Measurements from ENCODE around the gene AUH. TPM values are rescaled to one million over a fixed set of nuclear protein-coding genes. Genes with fewer than 3 reads are reported as not detected.
A peak's percentile ranks its signal among the peaks of the same experiment; 100 is the strongest.

Gene AUH
- total and polyA plus RNA-seq, 4 experiments from 2014 or later, result 9.9 to 25.2 (median 20.7) TPM

- no peak overlapping the region for H3K27ac Mint-ChIP-seq
- CTCF ChIA-PET (ENCODE audit: partially characterized antibody), result no interaction called here
These were observed 106.4 kb downstream of the AUH start for GRCh38 chr9:91255327-91255726.

DNA sequence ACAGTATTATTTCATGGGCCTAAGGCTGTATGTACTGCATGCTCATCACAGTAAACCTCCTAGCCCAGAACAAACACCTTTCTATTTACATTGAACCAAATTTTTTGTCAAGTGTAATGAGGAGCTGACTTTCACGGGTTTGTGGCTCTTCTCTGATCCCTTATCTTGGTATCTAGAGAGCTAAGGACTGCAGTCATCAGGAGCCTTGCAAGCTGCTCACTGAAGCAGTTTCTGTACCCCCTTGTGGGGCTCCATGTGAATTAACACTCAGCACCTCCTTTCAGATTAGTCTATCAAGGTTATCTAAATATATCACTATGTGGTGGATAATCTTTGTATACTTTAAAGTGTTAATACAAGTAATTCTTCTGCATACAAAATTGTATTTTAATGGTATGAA lies 108.2 kb downstream of the AUH start:
- POLR2A ChIA-PET (ENCODE audit: partially characterized antibody), result no interaction called here
- intact Hi-C loops (cut with micrococcal nuclease), result no loop called here

More at GRCh38 chr9:91255327-91255726, 106.4 kb downstream of the AUH start:
- Mint-ChIP-seq H3K4me3 (no peak overlapping the region), H3K36me3 (peaks cover 0 to 1% of the 10 kb centered on the region in 2 donors), H3K4me1 (peaks cover 7 to 20% (median 9%) of the 10 kb centered on the region in 4 donors), H3K27me3 (no peaks in the 10 kb centered on the region), H3K9me3 (peaks cover 0 to 1% (median 0%) of the 10 kb centered on the region in 8 donors)
- no peak for DNase-seq
- Histone ChIP-seq H3K9me3 (ENCODE audit: control insufficient read depth in 1 of 2, low read length in 2 of 2) (no peaks in the 10 kb centered on the region), H3K4me1 (ENCODE audit: insufficient read depth, low read length) (no peaks in the 10 kb centered on the region), H3K36me3 (ENCODE audit: insufficient read depth, low read length) (no peaks in the 10 kb centered on the region), H3K27me3 (ENCODE audit: insufficient read depth, low read length) (no peaks in the 10 kb centered on the region), H3K27ac (ENCODE audit: low read depth, low read length) (no peak overlapping the region), H3K4me3 (ENCODE audit: low read length in 2 of 2) (no peak overlapping the region)
- POLR2A ChIA-PET (ENCODE audit: partially characterized antibody), result no interaction called here
- intact Hi-C loops (cut with micrococcal nuclease), result no loop called here

DNA sequence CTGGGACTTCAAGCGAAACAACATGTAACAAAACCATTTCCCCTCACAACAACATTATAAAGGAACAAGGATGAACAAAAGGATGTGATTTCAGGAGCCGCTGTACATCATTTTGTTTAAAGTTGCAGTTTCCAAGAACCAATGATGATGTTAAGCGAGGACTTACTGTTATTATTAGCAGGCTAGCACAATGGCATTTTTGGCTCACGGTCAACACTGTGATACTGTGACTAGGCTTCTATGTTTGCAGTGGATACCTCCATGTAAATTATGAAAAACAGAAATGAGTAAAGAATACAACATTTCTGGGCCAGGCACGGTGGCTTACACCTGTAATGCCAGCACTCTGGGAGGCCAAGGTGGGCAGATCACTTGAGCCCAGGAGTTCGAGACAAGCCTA lies 113.0 kb downstream of the AUH start:
- intact Hi-C loops (cut with micrococcal nuclease), result no loop called here
- H3K4me3 Mint-ChIP-seq, result no peak overlapping the region
- no peaks in the 10 kb centered on the region for H3K9me3 Mint-ChIP-seq
- no peak overlapping the region for H3K4me3 ChIP-seq (ENCODE audit: low read length in 2 of 2)
- no peaks in the 10 kb centered on the region for H3K27me3 ChIP-seq (ENCODE audit: insufficient read depth, low read length)
- H3K9me3 ChIP-seq (ENCODE audit: control insufficient read depth in 1 of 2, low read length in 2 of 2), result no peaks in the 10 kb centered on the region
- no peak overlapping the region for H3K27ac Mint-ChIP-seq
- H3K27me3 Mint-ChIP-seq, result no peaks in the 10 kb centered on the region
- CTCF ChIA-PET (ENCODE audit: partially characterized antibody), result no interaction called here
- peaks cover 5% of the 10 kb centered on the region for H3K4me1 ChIP-seq (ENCODE audit: insufficient read depth, low read length)
- POLR2A ChIA-PET (ENCODE audit: partially characterized antibody), result no interaction called here
- peaks cover 3 to 4% of the 10 kb centered on the region in 2 donors for H3K36me3 Mint-ChIP-seq
- peaks cover 13 to 26% (median 15%) of the 10 kb centered on the region in 4 donors for H3K4me1 Mint-ChIP-seq
- no peaks in the 10 kb centered on the region for H3K36me3 ChIP-seq (ENCODE audit: insufficient read depth, low read length)
- no peak overlapping the region for H3K27ac ChIP-seq (ENCODE audit: low read depth, low read length)
- no peak for DNase-seq

More for the DNA sequence above, 108.2 kb downstream of the AUH start:
- Histone ChIP-seq H3K36me3 (ENCODE audit: insufficient read depth, low read length) (no peaks in the 10 kb centered on the region), H3K4me1 (ENCODE audit: insufficient read depth, low read length) (no peaks in the 10 kb centered on the region), H3K9me3 (ENCODE audit: control insufficient read depth in 1 of 2, low read length in 2 of 2) (no peaks in the 10 kb centered on the region), H3K27me3 (ENCODE audit: insufficient read depth, low read length) (no peaks in the 10 kb centered on the region), H3K4me3 (ENCODE audit: low read length in 2 of 2) (no peak overlapping the region), H3K27ac (ENCODE audit: low read depth, low read length) (no peak overlapping the region)
- H3K4me3 Mint-ChIP-seq, result no peak overlapping the region
- no peaks in the 10 kb centered on the region for H3K27me3 Mint-ChIP-seq
- H3K36me3 Mint-ChIP-seq, result peaks cover 0 to 1% of the 10 kb centered on the region in 2 donors
- H3K4me1 Mint-ChIP-seq, result peaks cover 7 to 20% (median 9%) of the 10 kb centered on the region in 4 donors
- no peak overlapping the region for H3K27ac Mint-ChIP-seq
- CTCF ChIA-PET (ENCODE audit: partially characterized antibody), result interaction anchor here (1.0 to 1.8 kb wide), 3 partner anchors 216 to 338 kb away, joined by 3 to 6 read pairs (median 3); no protein-coding TSS in a partner anchor
- DNase-seq, result peak in 4 of 5 donors; percentile 27 to 34 (median 30)
- H3K9me3 Mint-ChIP-seq, result no peaks in the 10 kb centered on the region

GRCh38 chr9:91247278-91247677 lies 114.4 kb downstream of the AUH start:
- no peak for DNase-seq
- H3K27ac Mint-ChIP-seq, result no peak overlapping the region
- CTCF ChIA-PET (ENCODE audit: partially characterized antibody), result no interaction called here

DNA sequence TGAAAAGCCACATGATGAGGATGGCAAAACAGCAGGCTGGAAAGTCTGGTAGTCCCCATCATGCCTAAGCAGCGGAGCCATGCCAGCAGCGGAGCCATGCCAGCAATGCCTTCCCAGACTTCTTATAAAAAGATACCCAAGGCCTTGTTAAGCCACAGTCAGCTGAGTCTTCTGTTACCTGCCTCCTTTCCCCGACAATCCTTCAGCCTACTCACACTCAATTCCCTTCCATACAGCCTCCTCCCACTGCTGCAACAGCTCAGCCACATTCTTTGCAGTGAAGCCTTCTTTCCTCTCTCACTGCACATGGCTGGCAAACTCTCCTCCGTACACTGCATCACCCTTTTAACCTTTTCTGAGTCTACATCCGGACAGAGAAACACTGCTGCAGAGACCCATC lies 114.9 kb downstream of the AUH start:
- Mint-ChIP-seq H3K27ac (no peak overlapping the region), H3K4me1 (peaks cover 8 to 26% (median 15%) of the 10 kb centered on the region in 4 donors), H3K27me3 (no peaks in the 10 kb centered on the region), H3K36me3 (peaks cover 2 to 11% of the 10 kb centered on the region in 2 donors), H3K4me3 (no peak overlapping the region), H3K9me3 (no peaks in the 10 kb centered on the region)
- no peak for DNase-seq
- no peak overlapping the region for H3K4me3 ChIP-seq (ENCODE audit: low read length in 2 of 2)
- intact Hi-C loops (cut with micrococcal nuclease), result no loop called here
- no peaks in the 10 kb centered on the region for H3K36me3 ChIP-seq (ENCODE audit: insufficient read depth, low read length)
- POLR2A ChIA-PET (ENCODE audit: partially characterized antibody), result no interaction called here
- no peaks in the 10 kb centered on the region for H3K9me3 ChIP-seq (ENCODE audit: control insufficient read depth in 1 of 2, low read length in 2 of 2)
- H3K27ac ChIP-seq (ENCODE audit: low read depth, low read length), result no peak overlapping the region
- CTCF ChIA-PET (ENCODE audit: partially characterized antibody), result no interaction called here
- H3K4me1 ChIP-seq (ENCODE audit: insufficient read depth, low read length), result peaks cover 5% of the 10 kb centered on the region
- H3K27me3 ChIP-seq (ENCODE audit: insufficient read depth, low read length), result no peaks in the 10 kb centered on the region

More at GRCh38 chr9:91247278-91247677, 114.4 kb downstream of the AUH start:
- Histone ChIP-seq H3K4me1 (ENCODE audit: insufficient read depth, low read length) (peaks cover 5% of the 10 kb centered on the region), H3K27me3 (ENCODE audit: insufficient read depth, low read length) (no peaks in the 10 kb centered on the region), H3K9me3 (ENCODE audit: control insufficient read depth in 1 of 2, low read length in 2 of 2) (no peaks in the 10 kb centered on the region), H3K36me3 (ENCODE audit: insufficient read depth, low read length) (no peaks in the 10 kb centered on the region), H3K27ac (ENCODE audit: low read depth, low read length) (no peak overlapping the region), H3K4me3 (ENCODE audit: low read length in 2 of 2) (no peak overlapping the region)
- Mint-ChIP-seq H3K4me1 (peaks cover 8 to 26% (median 15%) of the 10 kb centered on the region in 4 donors), H3K36me3 (peaks cover 2 to 11% of the 10 kb centered on the region in 2 donors), H3K27me3 (no peaks in the 10 kb centered on the region), H3K4me3 (no peak overlapping the region), H3K9me3 (no peaks in the 10 kb centered on the region)
- POLR2A ChIA-PET (ENCODE audit: partially characterized antibody), result no interaction called here
- intact Hi-C loops (cut with micrococcal nuclease), result no loop called here

- CTCF ChIA-PET (ENCODE audit: partially characterized antibody), result no interaction called here
These were observed 116.0 kb downstream of the AUH start for GRCh38 chr9:91245431-91246313.

GRCh38 chr9:91243029-91243428 lies 118.7 kb downstream of the AUH start:
- no peak overlapping the region for H3K4me3 ChIP-seq (ENCODE audit: low read length in 2 of 2)
- CTCF ChIA-PET (ENCODE audit: partially characterized antibody), result no interaction called here
- POLR2A ChIA-PET (ENCODE audit: partially characterized antibody), result no interaction called here
- intact Hi-C loops (cut with micrococcal nuclease), result no loop called here
- no peak for DNase-seq
- H3K4me3 Mint-ChIP-seq, result no peak overlapping the region
- H3K27me3 Mint-ChIP-seq, result no peaks in the 10 kb centered on the region
- H3K9me3 ChIP-seq (ENCODE audit: control insufficient read depth in 1 of 2, low read length in 2 of 2), result no peaks in the 10 kb centered on the region
- H3K27me3 ChIP-seq (ENCODE audit: insufficient read depth, low read length), result no peaks in the 10 kb centered on the region
- H3K27ac ChIP-seq (ENCODE audit: low read depth, low read length), result no peak overlapping the region
- no peak overlapping the region for H3K27ac Mint-ChIP-seq
- no peaks in the 10 kb centered on the region for H3K9me3 Mint-ChIP-seq
- peaks cover 2 to 11% of the 10 kb centered on the region in 2 donors for H3K36me3 Mint-ChIP-seq
- H3K4me1 ChIP-seq (ENCODE audit: insufficient read depth, low read length), result peaks cover 5% of the 10 kb centered on the region
- H3K4me1 Mint-ChIP-seq, result peaks cover 8 to 26% (median 15%) of the 10 kb centered on the region in 4 donors
- H3K36me3 ChIP-seq (ENCODE audit: insufficient read depth, low read length), result no peaks in the 10 kb centered on the region

More at GRCh38 chr9:91245431-91246313, 116.0 kb downstream of the AUH start:
- no peaks in the 10 kb centered on the region for H3K9me3 Mint-ChIP-seq
- peaks cover 5% of the 10 kb centered on the region for H3K4me1 ChIP-seq (ENCODE audit: insufficient read depth, low read length)
- peaks cover 2 to 11% of the 10 kb centered on the region in 2 donors for H3K36me3 Mint-ChIP-seq
- no peaks in the 10 kb centered on the region for H3K36me3 ChIP-seq (ENCODE audit: insufficient read depth, low read length)
- peaks cover 8 to 26% (median 15%) of the 10 kb centered on the region in 4 donors for H3K4me1 Mint-ChIP-seq
- H3K4me3 Mint-ChIP-seq, result no peak overlapping the region
- POLR2A ChIA-PET (ENCODE audit: partially characterized antibody), result no interaction called here
- no peaks in the 10 kb centered on the region for H3K27me3 ChIP-seq (ENCODE audit: insufficient read depth, low read length)
- DNase-seq, result no peak
- no peaks in the 10 kb centered on the region for H3K27me3 Mint-ChIP-seq
- peak overlapping the region in 1 of 7 donors; percentile 19 for H3K27ac Mint-ChIP-seq
- no peaks in the 10 kb centered on the region for H3K9me3 ChIP-seq (ENCODE audit: control insufficient read depth in 1 of 2, low read length in 2 of 2)
- intact Hi-C loops (cut with micrococcal nuclease), result no loop called here
- H3K27ac ChIP-seq (ENCODE audit: low read depth, low read length), result no peak overlapping the region
- no peak overlapping the region for H3K4me3 ChIP-seq (ENCODE audit: low read length in 2 of 2)

Data from CD4-positive, alpha-beta memory T cell (primary cell).